Measurements from ENCODE around the gene SLAIN1. TPM values are rescaled to one million over a fixed set of nuclear protein-coding genes. Genes with fewer than 3 reads are reported as not detected.

SLAIN1 gene
- total RNA-seq, 4 donors from 2014 or later = 10.3 to 20.9 (median 15.4) TPM

- Histone ChIP-seq H3K9me3 (no peaks in the 10 kb centered on the region), H3K4me3 (no peak overlapping the region), H3K27me3 (no peaks in the 10 kb centered on the region), H3K27ac (no peak overlapping the region), H3K36me3 (no peaks in the 10 kb centered on the region), H3K4me1 (no peaks in the 10 kb centered on the region)
- DNase-seq = no peak
- TF ChIP-seq, protein P1, sequence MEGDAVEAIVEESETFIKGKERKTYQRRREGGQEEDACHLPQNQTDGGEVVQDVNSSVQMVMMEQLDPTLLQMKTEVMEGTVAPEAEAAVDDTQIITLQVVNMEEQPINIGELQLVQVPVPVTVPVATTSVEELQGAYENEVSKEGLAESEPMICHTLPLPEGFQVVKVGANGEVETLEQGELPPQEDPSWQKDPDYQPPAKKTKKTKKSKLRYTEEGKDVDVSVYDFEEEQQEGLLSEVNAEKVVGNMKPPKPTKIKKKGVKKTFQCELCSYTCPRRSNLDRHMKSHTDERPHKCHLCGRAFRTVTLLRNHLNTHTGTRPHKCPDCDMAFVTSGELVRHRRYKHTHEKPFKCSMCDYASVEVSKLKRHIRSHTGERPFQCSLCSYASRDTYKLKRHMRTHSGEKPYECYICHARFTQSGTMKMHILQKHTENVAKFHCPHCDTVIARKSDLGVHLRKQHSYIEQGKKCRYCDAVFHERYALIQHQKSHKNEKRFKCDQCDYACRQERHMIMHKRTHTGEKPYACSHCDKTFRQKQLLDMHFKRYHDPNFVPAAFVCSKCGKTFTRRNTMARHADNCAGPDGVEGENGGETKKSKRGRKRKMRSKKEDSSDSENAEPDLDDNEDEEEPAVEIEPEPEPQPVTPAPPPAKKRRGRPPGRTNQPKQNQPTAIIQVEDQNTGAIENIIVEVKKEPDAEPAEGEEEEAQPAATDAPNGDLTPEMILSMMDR (IDR thresholded peaks at IDR 0.05) = no peak
- TF ChIP-seq POLR2A (IDR thresholded peaks at IDR 0.05) = no peak
- intact Hi-C loops (cut with DNase I; ENCODE audit: low total_unique reads) = no loop called here
Observed at GRCh38 chr13:77752512-77753069, 55.1 kb downstream of the SLAIN1 start.

GRCh38 chr13:77760893-77761292 is 63.4 kb downstream of the SLAIN1 start:
- no peak overlapping the region for H3K27ac ChIP-seq
- no peaks in the 10 kb centered on the region for H3K9me3 ChIP-seq
- no peaks in the 10 kb centered on the region for H3K27me3 ChIP-seq
- H3K4me1 ChIP-seq = no peaks in the 10 kb centered on the region
- H3K36me3 ChIP-seq = no peaks in the 10 kb centered on the region
- intact Hi-C loops (cut with DNase I; ENCODE audit: low total_unique reads) = no loop called here
- DNase-seq = no peak
- H3K4me3 ChIP-seq = no peak overlapping the region
- no peak for TF ChIP-seq POLR2A (IDR thresholded peaks at IDR 0.05)
- TF ChIP-seq, protein P1 (IDR thresholded peaks at IDR 0.05) = no peak

DNA sequence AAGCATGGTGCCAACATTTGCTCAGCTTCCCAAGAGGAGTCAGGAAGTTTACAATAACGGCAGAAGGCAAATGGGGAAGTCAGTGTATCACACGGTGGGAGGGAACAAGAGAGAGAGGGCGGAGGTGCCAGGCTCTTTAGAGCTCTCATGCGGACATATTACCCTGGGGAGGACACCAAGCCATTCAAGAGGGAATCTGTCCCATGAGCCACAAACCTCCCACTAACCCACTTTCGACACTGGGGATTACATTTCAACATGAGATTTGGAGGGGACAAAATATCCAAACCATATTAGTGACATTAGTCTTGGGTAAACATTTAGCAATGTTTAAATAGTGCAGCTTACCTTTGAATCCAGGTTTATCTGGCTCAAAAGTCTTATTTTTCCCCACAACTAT is 69.9 kb downstream of the SLAIN1 start:
- Histone ChIP-seq H3K4me1 (no peaks in the 10 kb centered on the region), H3K9me3 (no peaks in the 10 kb centered on the region), H3K27me3 (no peaks in the 10 kb centered on the region), H3K4me3 (no peak overlapping the region), H3K36me3 (no peaks in the 10 kb centered on the region), H3K27ac (no peak overlapping the region)
- TF ChIP-seq, protein P1 (IDR thresholded peaks at IDR 0.05) = no peak
- no peak for TF ChIP-seq POLR2A (IDR thresholded peaks at IDR 0.05)
- intact Hi-C loops (cut with DNase I; ENCODE audit: low total_unique reads) = no loop called here
- DNase-seq = no peak

GRCh38 chr13:77774181-77774580 is 76.7 kb downstream of the SLAIN1 start:
- Histone ChIP-seq H3K27ac (no peak overlapping the region), H3K4me1 (no peaks in the 10 kb centered on the region), H3K4me3 (no peak overlapping the region), H3K27me3 (no peaks in the 10 kb centered on the region), H3K9me3 (no peaks in the 10 kb centered on the region), H3K36me3 (no peaks in the 10 kb centered on the region)
- DNase-seq = no peak
- no peak for TF ChIP-seq POLR2A (IDR thresholded peaks at IDR 0.05)
- TF ChIP-seq, protein P1 (IDR thresholded peaks at IDR 0.05) = no peak
- intact Hi-C loops (cut with DNase I; ENCODE audit: low total_unique reads) = no loop called here

GRCh38 chr13:77776704-77777103 is 79.2 kb downstream of the SLAIN1 start:
- H3K4me1 ChIP-seq = no peaks in the 10 kb centered on the region
- H3K36me3 ChIP-seq = no peaks in the 10 kb centered on the region
- TF ChIP-seq, protein P1 (IDR thresholded peaks at IDR 0.05) = no peak
- TF ChIP-seq POLR2A (IDR thresholded peaks at IDR 0.05) = no peak
- intact Hi-C loops (cut with DNase I; ENCODE audit: low total_unique reads) = no loop called here
- H3K27me3 ChIP-seq = no peaks in the 10 kb centered on the region
- H3K4me3 ChIP-seq = no peak overlapping the region
- no peak overlapping the region for H3K27ac ChIP-seq
- H3K9me3 ChIP-seq = no peaks in the 10 kb centered on the region
- no peak for DNase-seq
